ENCODE measurements around the gene OPN1MW3.
"Not testable (repeated sequence)": the region's sequence is repeated elsewhere in the genome, so short reads cannot be mapped to it uniquely, and the experiment has no call there.

Gene OPN1MW3

DNA sequence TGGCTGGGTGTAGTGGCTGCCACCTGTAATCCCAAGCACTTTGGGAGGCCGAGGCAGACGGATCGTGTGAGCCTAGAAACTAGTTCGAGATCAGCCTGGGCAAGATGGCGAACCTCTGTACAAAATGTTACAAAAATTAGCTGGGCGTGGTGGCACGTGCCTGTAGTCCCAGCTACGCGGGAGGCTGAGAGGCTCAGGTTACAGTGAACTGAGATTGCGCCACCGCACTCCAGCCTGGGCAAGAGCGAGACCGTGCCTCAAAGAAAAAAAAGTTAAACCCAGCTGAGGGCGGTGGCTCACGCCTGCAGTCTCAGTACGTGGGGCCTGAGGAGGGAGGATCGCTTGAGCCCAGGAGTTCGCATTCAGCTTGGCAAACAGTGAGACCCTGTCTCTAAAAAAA is 39.3 kb downstream of the OPN1MW3 start:
- DNase-seq (ENCODE audit: low spot score): no peak

- DNase-seq (ENCODE audit: low spot score): peak; percentile 42
Observed at GRCh38 chrX:154298312-154298711, 40.9 kb downstream of the OPN1MW3 start.

DNA sequence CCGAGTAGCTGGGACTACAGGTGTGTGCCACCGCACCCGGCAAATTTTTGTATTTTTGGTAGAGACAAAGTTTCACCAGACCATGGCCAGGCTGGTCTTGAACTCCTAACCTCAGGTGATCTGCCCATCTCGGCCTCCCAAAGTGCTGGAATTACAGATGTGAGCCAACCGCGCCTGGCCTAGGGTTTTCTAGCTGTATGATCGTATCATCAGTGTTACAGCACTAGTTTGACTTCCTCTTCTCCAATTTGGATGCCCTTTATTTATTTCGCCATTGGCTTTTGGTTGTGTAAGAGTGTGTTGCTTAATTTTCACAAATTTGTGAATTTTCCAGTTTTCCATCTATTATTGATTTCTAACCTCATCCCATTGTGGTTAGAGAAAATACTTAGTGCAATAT is 43.4 kb downstream of the OPN1MW3 start:
- no peak for DNase-seq (ENCODE audit: low spot score)

DNA sequence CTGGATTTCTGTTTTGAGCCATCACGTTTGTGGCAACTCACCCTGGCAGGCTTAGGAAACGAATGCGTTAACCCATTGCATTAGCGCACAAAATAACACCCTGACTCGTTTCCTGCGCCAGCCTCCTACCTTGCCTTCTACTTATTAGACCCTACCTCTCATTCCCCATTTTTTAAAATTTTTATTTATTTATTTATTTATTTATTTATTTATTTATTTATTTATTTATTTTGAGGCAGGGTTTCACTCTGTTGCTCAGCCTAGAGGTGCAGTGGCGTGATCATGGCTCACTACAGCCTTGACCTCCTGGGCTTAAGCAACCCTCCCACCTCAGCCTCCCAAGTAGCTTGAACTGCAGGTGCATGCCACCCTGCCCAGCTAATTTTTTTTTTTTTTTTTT is 45.6 kb downstream of the OPN1MW3 start:
- DNase-seq (ENCODE audit: low spot score): not testable (repeated sequence)

DNA sequence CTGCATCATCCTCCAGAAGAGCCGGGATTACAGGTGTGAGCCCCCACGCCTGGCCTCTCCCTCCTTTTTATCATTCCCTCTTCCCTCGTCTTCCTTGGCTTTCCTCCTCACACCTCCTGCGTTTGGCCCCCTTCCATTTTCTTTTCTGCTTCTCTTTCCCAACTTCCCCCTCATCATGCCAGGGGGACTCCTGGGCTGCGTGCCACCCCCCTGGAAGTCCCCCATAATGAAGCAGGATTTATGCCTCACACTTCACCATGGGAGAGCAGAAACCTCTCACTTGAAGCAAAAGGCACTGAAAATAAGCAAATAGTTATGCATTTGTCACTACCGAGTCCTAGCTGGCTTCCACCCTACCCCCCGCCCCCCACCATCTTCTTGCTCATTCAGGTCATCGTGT is 46.1 kb downstream of the OPN1MW3 start:
- DNase-seq (ENCODE audit: low spot score): no peak

DNA sequence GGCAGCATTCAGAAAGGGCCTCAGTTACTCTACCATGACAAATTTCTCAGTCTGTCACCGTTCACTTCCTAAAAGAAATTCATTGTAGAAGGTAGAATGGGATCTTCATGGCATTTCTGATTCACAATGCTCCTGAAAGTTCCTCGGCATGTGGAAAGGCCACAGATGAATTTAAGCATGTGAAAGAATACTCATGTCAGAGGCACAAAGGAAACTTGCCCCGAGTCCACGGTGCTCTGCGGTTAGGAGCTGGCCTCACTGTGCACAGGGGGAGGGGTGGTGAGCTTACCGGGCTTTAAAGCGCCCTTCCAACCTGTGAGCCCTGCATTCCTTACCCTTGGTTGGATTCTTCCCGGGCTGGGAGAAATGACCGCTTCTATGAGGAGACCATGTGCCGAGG is 47.5 kb downstream of the OPN1MW3 start:
- DNase-seq (ENCODE audit: low spot score): no peak

GRCh38 chrX:154305541-154306205 is 48.3 kb downstream of the OPN1MW3 start:
- DNase-seq (ENCODE audit: low spot score): no peak

GRCh38 chrX:154307202-154307601 is 49.8 kb downstream of the OPN1MW3 start:
- no peak for DNase-seq (ENCODE audit: low spot score)

DNA sequence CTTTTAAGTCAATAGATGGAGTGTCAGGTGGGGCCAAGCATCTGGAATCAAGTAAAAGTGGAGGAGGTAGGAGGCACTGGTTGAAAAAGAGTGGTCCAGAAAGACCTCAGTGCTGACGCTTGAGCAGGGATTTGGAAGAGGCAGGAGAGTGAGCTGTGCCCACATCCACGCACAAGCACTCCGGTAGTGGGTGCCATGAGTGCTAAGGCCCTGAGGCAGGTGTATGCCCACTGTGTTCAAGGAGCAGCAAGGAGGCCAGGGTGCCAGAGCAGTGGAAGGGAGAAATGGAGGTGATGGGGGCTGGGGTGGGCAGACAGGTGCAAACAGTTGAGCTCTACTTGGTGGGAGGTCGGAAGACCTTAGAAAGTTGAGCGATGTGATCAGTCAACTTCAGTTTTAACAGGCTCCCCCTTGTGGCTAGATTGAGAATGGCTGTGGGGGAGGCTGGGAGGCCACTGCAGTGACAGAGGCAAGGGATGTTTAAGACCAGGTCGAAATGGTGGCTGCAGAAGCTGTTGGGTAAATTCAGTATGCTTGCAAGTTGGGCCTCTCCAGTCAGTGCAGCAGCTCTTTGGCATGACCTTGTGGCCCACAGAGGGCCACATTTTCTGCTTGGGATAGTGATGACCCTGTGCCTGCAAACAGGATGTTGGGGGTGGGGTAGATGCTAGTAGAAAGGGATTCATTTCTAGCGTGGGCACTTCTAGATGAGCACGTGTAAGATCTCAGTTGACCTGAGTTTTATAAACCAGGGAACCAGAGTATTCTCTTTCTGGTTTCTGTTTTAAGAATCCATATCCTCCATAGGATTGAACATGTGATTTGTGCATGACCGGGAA is 50.9 kb downstream of the OPN1MW3 start:
- peak; percentile 75 for DNase-seq (ENCODE audit: low spot score)

GRCh38 chrX:154309041-154309775 is 51.8 kb downstream of the OPN1MW3 start:
- no peak for DNase-seq (ENCODE audit: low spot score)

DNA sequence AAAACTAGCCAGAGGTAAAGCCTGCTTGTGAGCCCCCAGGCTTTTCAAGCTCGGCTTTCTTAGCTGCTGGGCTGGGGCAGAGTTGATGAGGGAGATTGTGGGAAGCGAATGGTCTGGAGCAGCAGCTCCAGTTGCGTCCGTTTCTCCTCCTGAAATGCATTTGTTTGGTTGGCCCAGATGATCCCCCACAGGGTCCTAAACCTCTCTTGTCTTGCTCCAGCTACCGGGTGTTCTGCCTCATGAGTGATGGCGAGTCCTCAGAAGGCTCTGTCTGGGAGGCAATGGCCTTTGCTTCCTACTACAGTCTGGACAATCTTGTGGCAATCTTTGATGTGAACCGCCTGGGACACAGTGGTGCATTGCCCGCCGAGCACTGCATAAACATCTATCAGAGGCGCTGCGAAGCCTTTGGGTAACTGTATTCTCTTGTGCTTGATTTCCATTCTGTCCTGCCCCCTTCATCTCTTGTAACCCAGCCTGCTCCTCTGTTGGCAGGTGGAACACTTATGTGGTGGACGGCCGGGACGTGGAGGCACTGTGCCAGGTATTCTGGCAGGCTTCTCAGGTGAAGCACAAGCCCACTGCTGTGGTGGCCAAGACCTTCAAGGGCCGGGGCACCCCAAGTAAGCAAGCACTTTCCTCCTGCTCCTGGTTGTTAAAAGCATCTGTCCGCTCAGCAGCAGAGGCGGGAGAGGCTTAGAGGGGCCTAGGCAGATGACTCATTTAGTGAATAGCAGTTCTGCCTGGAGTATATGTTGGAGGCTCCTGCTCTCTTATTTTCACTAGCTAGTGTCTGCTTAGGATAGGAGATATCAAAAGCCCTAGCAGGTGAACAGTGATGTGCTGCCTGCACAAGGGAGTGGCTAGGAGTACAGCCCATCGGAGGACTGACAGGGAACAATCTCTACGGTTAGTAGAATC is 53.5 kb downstream of the OPN1MW3 start:
- no peak for DNase-seq (ENCODE audit: low spot score)

- no peak for DNase-seq (ENCODE audit: low spot score)
Observed at GRCh38 chrX:154312116-154312515, 54.7 kb downstream of the OPN1MW3 start.

DNA sequence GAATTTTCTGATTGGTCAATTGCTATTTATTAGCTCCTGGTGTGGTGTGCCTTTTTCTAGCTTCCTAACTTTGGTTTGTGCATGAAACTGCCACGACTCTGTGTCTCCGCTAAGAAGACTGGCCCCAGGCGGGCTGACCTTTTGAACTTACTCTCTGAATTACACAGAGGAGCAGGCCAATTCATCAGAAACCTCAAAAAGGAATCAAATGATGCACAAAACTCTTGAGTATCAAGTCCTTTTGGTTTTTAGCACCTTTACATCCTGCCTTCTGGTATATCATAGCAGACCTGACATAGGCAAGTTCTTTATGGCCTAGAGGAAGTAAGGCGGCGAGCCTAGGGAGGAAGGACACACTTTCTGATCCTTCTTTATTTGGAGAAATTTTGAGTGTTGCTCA is 55.8 kb downstream of the OPN1MW3 start:
- no peak for DNase-seq (ENCODE audit: low spot score)

DNA sequence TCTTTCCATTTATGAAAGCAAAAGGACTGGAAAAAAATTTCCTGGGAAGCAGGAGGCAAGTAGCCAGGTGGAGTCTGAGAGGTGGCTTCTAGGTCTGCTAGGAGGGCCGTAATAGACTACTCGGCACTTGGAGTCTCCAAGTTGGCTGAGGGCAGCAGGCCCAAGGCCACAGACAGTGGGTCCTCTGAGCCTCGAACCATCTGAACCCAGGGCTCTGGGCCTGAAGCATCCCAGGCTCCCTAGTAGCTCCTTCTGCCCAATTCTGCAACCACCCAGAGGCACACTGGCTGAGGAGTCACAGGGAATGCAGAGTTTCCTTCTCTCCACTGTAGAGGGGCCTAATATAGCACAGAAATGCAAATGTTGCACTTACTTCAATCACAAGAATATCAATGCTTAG is 58.0 kb downstream of the OPN1MW3 start:
- no peak for DNase-seq (ENCODE audit: low spot score)

GRCh38 chrX:154317391-154317995 is 60.1 kb downstream of the OPN1MW3 start:
- DNase-seq (ENCODE audit: low spot score): no peak

- DNase-seq (ENCODE audit: low spot score): no peak
Observed at GRCh38 chrX:154320406-154320805, 63.0 kb downstream of the OPN1MW3 start.

Data from NAMALWA (cell line).